HG02885 (cell line): Measurements from ENCODE around the gene CDT1.

ENCODE experiments used
- ATAC-seq: cut with Tn5 transposase; IDR thresholded peaks from one replicate; pipeline ENCODE4 v1.9.1; 2021; ENCODE audit warnings: mild to moderate bottlenecking; ENCODE audit not compliant: unreplicated experiment, poor library complexity

CDT1 gene

DNA sequence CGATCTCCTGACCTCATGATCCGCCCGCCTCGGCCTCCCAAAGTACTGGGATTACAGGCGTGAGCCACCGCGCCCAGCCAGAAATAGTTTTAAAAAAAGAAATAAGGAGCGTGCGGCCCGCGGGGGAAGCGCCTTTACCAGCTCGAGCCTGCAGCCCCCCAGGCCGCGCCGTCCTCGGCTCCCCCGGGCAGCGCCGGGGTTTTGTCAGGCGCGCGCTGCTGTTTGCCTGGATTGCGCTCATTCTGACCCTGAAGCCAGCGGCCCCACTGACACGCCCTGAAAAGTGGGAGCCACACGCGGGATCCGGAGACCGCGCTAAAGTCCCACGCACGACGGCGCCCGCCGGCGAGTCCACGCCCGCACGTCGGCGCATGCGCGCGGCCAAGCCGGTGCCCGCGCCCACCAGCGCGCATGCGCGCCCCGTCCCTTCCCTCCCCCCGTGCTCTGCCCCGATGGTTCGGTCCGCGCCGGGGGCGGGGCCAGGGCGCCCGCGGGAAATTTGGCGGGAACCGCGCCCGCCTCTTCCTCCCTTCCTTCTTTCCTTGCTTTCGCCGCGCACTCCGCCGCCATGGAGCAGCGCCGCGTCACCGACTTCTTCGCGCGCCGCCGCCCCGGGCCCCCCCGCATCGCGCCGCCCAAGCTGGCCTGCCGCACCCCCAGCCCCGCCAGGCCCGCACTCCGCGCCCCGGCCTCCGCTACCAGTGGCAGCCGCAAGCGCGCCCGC is at the start of gene CDT1:
CDT1 (plus strand) TSS at position 526 of the 724 bp plus-strand sequence; CDS start at position 569, 43 bp downstream.
- peak; percentile 54 for ATAC-seq

DNA sequence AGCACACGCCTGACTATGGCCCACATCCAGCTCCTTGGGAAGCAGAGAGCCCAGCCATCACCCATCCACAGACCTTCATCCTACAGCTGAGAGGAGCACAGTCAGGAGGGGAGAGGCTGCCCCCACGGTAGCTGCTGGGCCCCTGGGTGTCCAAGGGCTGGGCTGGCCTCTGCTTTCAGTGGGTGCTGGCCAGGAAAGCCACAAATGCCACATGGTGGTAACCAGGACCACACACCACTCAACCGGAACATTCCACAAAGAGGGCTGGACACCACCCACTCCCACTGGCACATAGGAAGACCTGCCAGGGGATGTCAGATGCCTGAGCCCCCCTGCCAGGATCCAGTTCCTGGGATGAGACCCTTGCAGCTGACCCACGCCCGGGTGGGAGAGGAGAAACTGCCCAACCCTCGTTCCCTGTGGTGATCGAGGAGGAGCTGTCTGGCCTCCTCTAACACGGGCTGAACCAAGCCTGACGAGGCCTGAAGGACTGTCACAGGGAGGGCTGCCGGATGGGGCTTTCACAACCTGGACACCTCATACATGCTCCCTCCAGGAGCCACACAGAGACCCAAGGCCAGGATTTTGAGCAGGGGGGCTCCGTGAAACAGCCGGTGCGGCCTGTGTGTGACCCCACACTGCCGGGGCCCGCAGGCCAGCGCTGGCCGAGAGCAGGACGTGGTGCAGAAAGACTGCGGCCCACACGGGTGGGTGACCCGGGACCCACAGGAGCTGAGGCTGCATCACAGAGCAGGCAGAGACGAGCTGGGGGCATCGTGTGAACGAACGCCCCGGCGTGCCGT is 49.3 kb upstream of the CDT1 start:
- ATAC-seq = no peak

- ATAC-seq = no peak
These were observed 48.5 kb upstream of the CDT1 start for GRCh38 chr16:88754912-88755744.

DNA sequence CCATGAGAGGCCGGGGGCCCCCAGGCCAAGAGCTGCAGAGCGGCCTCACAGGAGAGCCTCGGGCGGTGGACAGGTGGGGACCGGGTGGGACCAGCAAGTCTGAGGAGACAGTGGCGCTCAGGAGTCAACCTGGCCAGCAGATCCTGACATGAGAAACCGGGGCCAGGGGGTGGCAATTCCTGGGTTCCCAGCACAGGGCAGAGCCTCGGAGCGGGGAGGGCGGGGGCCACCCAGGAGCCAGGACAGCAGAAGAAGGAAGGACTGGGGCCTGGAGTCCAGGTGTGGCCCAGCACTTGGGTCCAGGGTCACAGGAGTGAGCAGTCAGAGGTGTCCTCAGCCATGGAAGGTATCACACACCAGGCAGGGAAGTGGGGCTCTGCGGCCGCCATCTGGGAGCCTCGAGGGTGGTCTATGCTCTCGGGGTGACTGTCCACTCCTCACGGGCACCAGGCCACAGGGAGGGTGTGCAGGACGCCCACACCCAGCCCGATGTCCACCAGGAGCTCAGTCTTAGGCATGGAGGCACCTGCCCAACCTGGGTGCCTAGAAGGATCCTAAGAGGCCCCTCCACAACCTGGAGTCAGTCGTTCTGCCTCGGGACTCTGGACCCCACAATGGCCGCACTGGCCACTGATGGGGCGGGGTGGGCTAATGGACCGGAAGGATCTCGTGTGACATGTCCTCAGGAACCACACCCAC is 47.7 kb upstream of the CDT1 start:
- no peak for ATAC-seq

- no peak for ATAC-seq
These were observed 45.2 kb upstream of the CDT1 start for GRCh38 chr16:88758227-88758943.

DNA sequence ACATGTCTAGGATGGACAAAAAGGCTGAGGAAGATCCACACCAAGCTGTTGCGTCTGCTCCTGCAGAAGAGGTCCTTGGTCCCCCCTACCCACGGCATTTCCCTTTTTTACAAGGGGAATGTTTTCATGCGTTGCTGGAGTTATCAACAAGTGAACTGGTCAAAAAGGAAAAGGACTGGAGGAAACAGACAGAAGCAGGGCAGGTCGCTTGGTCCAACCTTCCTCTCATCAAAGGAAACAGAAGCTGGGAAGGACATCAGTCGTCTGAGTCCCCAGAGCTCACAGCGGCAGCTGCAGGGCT is 44.7 kb upstream of the CDT1 start:
- ATAC-seq = no peak

- ATAC-seq = no peak
These were observed 44.2 kb upstream of the CDT1 start for GRCh38 chr16:88759245-88759975.

GRCh38 chr16:88759976-88760350 is 43.6 kb upstream of the CDT1 start:
- ATAC-seq = no peak

- no peak for ATAC-seq
These were observed 43.0 kb upstream of the CDT1 start for GRCh38 chr16:88760424-88761142.

DNA sequence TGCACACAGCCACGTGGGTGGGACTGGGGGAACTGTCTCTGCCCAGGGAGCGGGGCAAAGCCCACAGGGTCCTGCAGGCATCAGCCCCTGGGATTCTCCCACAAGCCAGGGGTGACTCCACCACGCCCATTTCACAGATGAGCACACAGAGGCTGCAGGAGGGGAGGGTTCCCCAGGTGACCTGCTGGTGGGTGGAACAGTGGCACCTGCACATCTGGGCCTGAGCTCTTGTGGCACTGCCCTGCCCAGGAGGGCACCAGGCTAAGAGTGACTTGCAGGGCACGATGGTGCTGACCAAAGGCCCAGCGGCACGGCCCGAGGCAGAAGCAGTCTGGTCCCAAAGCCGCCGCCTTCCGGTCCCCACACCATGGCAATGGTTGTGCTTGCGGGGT is 42.5 kb upstream of the CDT1 start:
- ATAC-seq = no peak

DNA sequence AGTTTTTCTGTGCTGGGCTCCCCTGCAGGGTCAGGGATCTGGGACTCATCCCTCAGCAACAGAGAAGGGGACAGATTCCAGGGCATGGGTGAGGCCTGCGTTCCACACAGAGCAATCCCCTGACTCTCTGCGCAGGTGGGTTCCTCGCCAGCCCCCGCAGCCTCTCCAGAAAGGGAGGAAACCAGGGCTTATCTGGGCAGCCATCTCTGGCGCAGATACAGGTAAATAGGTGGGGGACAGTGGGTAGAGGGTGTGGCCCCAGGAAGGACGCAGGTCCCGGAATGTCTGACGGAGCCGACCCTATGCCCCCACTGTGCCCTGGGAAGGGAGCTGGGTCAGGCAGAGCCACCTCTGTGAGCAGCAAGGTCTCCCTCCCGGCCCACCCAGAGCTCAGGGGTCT is 41.8 kb upstream of the CDT1 start:
- no peak for ATAC-seq

DNA sequence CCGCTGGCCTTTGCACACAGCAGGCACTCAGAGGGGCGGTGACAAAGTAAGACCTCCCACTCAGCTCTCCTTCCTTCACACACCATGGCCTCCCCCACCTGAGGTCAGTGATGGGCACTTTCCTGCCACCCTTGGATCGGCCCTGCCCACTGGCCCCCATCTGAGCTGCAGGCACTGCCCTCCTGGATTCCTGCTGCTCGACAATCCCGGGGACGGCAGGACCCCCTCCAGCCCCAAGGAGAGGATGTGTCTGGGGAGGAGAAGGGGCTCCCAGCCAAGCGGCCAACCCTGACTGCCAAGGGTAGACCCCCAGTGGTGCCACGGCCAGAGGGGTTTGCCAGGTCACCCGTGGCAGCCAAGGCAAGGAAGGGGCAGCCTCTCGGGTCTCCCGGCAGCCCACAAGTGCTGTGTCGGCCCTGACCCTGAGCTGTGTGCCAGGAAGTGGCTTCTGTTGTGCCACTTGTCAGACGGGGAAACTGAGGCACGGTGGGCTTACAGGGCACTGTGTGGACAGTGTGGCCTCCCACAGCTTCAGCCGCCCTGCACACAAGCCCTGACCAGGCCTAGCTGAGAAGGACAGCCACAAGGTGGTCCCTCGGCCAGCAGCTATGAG is 41.2 kb upstream of the CDT1 start:
- ATAC-seq = no peak

DNA sequence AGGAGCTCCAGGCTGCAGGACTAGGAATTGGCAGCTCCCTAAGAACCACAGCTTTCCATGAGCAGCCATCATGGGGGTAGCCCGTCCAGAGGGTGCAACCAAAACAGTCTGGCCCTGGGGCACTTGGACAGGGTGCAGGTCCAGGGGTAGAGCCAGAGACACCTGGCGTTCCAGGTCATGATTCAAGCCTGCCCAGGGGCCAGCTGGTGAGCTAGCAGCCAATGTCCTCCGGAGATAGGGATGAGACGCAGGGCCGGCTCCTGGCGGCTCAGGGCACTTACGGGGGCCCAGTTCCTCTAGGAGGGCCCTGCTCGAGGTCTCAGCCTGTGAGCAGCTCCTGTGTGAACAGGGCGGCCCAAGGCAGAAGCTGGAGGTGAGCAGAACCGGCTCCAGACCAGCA is 40.6 kb upstream of the CDT1 start:
- no peak for ATAC-seq

DNA sequence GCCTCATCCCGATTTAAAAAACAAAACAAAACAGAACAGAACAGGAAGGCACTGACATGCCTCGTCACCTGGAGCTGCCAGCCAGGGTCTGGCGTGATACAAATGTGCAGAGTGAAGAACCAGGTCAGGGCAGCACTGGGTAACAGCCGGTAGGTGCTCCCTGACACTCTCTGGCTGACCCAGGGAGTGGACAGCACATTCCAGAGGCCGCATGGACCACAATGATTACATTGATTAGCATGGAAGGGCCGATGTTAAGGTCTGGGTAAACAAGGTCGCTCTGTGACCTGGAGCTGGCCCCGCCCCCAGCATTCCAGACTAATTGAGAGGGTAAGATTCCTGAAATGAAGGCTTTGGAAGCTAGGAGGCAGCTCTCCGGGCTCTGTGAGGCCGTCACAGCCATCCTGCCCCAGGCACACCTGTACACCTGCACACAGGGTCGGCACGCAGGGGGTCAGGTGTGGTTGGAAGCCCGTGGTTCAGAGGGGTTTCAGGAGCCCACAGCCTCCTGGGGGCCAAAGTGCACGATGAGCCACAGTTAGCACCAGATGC is 40.0 kb upstream of the CDT1 start:
- no peak for ATAC-seq

DNA sequence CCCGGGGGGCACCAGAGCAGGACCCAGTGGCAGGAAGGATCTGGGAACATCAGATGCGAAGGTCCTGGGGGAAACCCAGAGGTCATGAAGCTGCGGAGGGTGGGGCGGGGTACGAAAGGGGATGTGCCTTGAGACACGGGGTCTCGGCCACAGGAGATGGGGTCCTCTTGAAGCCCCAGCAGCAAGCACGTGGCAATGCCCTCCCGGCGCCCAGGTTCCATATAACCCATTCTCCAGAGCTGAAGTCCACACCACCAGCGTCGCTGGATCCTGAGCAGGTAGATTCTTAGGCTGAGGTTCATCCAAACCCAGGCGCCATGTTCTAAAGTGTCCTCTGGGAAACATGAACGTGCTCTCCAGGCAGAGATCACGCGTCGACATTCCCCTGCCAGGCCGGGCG is 39.5 kb upstream of the CDT1 start:
- no peak for ATAC-seq

GRCh38 chr16:88764913-88765349 is 38.7 kb upstream of the CDT1 start:
- ATAC-seq = no peak

- ATAC-seq = no peak
These were observed 36.6 kb upstream of the CDT1 start for GRCh38 chr16:88766975-88767374.

DNA sequence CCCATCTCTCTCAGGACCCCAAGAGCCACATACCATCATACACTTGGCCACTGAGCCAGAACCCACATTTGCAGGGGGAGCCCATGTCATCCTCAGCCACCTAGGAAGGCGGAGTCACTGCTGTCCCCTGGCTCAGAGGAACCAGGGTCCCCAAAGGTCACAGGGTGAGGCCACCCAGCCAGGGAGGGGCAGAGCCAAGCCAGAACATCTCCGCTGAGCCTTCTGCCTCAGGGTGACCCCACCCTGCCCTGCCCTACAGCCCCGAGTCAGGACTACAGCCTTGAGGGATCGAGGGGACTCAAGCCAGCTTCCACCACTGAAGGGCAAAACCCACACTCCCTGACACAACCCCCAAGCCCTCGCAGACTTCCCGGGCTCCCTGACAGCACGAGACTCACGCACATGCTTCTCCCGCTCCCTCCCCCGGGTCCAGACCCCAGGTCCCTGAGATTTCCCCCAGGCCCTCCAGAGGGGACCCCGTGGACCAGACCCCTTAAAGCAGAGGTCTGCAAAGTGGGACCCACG is 36.0 kb upstream of the CDT1 start:
- ATAC-seq = no peak
